Fibroblast of lung (primary cell): ENCODE measurements around the gene VAV2. TPM values are rescaled to one million over a fixed set of nuclear protein-coding genes. Genes with fewer than 3 reads are reported as not detected.

ENCODE experiments used
- DNase-seq, 2 donors: peaks; one replicate each; pipeline versions ENCODE4 v3.0.0 to v3.0.0-alpha.2; 2010; ENCODE audit warnings: low read depth in 2 of 2
- H2AFZ ChIP-seq: 2 replicates; pipeline ENCODE4 v1.5.1; 2012; ENCODE audit warnings: low read length, control low read depth, inconsistent platforms
- H3K27ac ChIP-seq: 2 replicates; pipeline ENCODE4 v1.5.1; 2011; ENCODE audit warnings: low read length, control low read depth; ENCODE audit not compliant: insufficient read depth
- H3K27me3 ChIP-seq: 2 replicates; pipeline ENCODE4 v1.5.1; 2011; ENCODE audit warnings: mild to moderate bottlenecking, low read length; ENCODE audit not compliant: control insufficient read depth, insufficient read depth
- H3K36me3 ChIP-seq: 2 replicates; pipeline ENCODE4 v1.5.1; 2011; ENCODE audit warnings: low read length; ENCODE audit not compliant: control insufficient read depth, insufficient read depth
- H3K4me1 ChIP-seq: 2 replicates; pipeline ENCODE4 v1.5.1; 2011; ENCODE audit warnings: low read length; ENCODE audit not compliant: control insufficient read depth, insufficient read depth; ENCODE audit errors: extremely low read depth
- H3K4me2 ChIP-seq: 2 replicates; pipeline ENCODE4 v1.5.1; 2011; ENCODE audit warnings: low read length, control low read depth; ENCODE audit not compliant: insufficient read depth; ENCODE audit errors: extremely low read depth
- H3K4me3 ChIP-seq, 4 experiments: fragments of 200-600 bp in 1 of 4; sonication (generic) in 1 of 4; replicated peaks in 1 of 4; 2 replicates each; pipeline ENCODE4 v1.5.1; 2011 to 2016; ENCODE audit warnings: low read length in 4 of 4, low read depth in 3 of 4, mild to moderate bottlenecking in 3 of 4, control low read depth in 2 of 4, inconsistent platforms in 1 of 4, mixed read lengths in 1 of 4; ENCODE audit not compliant: insufficient read depth in 1 of 4; ENCODE audit errors: control extremely low read depth in 1 of 4
- H3K79me2 ChIP-seq: 2 replicates; pipeline ENCODE4 v1.5.1; 2012; ENCODE audit warnings: mild to moderate bottlenecking, low read length, inconsistent platforms; ENCODE audit not compliant: control insufficient read depth, insufficient read depth
- H3K9ac ChIP-seq: 2 replicates; pipeline ENCODE4 v1.5.1; 2011; ENCODE audit warnings: mild to moderate bottlenecking, low read length, control low read depth; ENCODE audit not compliant: insufficient read depth
- H3K9me3 ChIP-seq: 2 replicates; pipeline ENCODE4 v1.5.1; 2012; ENCODE audit warnings: low read depth, low read length; ENCODE audit not compliant: control insufficient read depth, insufficient read depth
- H4K20me1 ChIP-seq: 2 replicates; pipeline ENCODE4 v1.5.1; 2011; ENCODE audit warnings: low read length; ENCODE audit not compliant: control insufficient read depth, insufficient read depth; ENCODE audit errors: extremely low read depth
- CTCF ChIP-seq, 2 donors: IDR thresholded peaks in 1 of 2; conservative IDR thresholded peaks in 1 of 2; 1 replicate in 1 of 2; 2 replicates in 1 of 2; pipeline ENCODE4 v1.5.1; 2011 to 2012; ENCODE audit warnings: low read length in 2 of 2, control low read depth in 1 of 2, inconsistent platforms in 1 of 2, low read depth in 1 of 2, mild to moderate bottlenecking in 1 of 2
- EZH2 ChIP-seq: IDR thresholded peaks from 2 replicates; pipeline ENCODE4 v1.5.1; 2012; ENCODE audit warnings: low read length, control low read depth, mild to moderate bottlenecking; ENCODE audit errors: missing control alignments
- polyA plus RNA-seq, 2 donors: library from polyadenylated mRNA; depleted of rRNA in 1 of 2; stranded (reverse) in 1 of 2; unstranded in 1 of 2; fragments of >200 nt; gene quantifications; 2 replicates each; pipeline ENCODE4 v1.2.1, GENCODE V29; 2011 to 2012; ENCODE audit warnings: missing spikeins in 1 of 2
- total RNA-seq: library from RNA; depleted of rRNA; stranded (reverse); fragments of >200 nt; gene quantifications from 2 replicates; pipeline ENCODE4 v1.2.1, GENCODE V29; 2014

VAV2 gene
- total and polyA plus RNA-seq, 2 donors (not counting 1 experiment from before 2014, with no cell fraction given) = 13.7 to 17.7 TPM

DNA sequence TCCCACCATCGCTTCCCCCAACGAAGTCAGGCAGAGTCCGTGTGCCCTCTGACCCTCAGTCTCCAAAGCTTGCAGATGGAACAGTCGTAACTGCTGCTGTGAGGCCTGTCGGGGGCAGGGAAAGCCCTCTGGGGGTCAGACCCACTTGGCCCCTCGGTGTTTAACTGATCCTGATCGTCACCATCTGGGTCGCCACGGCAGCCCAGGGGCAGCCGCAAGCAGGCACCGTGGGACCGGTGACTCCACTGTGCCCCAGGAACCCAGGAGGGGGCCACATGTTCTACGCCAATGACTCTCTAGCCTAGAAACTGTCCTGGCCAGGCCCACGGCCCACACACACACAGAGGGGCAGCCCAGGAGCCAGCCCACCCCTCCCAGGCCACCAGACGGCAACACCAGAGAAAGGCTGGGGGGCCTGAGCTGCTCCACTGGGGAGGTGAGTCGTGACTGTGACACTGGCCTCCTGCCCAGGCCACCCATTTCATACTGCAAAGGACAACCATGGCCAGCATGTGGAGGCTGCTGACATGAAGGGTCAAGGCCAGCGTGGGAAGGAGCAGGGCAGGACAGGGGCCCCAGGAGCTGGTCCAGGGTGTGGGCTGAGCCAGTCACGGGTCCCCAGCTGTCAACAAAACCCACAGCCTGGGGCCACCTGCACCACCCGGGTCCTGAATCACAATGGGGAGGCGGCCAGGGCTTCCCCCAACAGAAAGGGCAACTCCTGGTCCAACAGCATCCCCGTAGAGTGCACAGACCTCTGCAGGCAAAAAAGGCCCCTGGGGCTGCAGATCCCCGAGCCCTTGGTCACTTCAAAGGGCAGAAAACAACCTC, 20.8 kb downstream of the VAV2 start:
- peaks cover 7% of the 10 kb centered on the region for H3K4me1 ChIP-seq
- no peak overlapping the region for H3K27ac ChIP-seq
- no peak overlapping the region for H3K9ac ChIP-seq
- H3K4me3 ChIP-seq = no peak overlapping the region
- peaks cover 77% of the 10 kb centered on the region for H3K79me2 ChIP-seq
- no peaks in the 10 kb centered on the region for H3K27me3 ChIP-seq
- no peak overlapping the region for H2AFZ ChIP-seq
- no peaks in the 10 kb centered on the region for H4K20me1 ChIP-seq
- H3K4me2 ChIP-seq = no peak overlapping the region
- H3K36me3 ChIP-seq = no peaks in the 10 kb centered on the region
- no peaks in the 10 kb centered on the region for H3K9me3 ChIP-seq
- DNase-seq = no peak
- TF ChIP-seq CTCF (conservative IDR thresholded peaks at IDR 0.05 in 1 of 2, IDR thresholded peaks at IDR 0.05 in 1 of 2; ENCODE audit: low read depth in 1 of 2, low read length in 2 of 2) (no peak), EZH2 (no peak)

DNA sequence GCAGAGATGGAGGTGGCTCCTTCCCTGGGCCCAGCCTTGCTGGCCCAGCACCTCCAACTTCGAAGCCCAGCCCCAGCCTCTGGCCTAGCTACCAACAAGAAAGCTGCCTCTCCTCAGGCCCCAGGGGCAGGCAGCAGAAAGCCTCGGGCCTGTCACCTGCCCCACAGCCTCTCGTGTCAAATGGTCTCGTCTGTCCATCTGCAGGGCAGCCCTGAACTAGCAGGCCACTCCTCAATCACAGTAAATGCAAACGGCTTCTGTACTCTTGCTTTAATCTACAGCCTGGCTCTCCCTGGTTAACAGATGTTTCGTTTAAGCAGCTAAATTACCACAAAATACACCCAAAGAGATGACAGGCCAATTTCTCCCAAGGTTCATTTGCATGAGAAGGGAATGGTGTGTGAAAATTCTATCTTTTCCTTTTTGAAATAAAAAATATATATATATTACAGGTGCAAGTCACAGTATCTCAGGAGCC, 21.5 kb downstream of the VAV2 start:
- DNase-seq = no peak
- Histone ChIP-seq H3K79me2 (peaks cover 77% of the 10 kb centered on the region), H3K9me3 (no peaks in the 10 kb centered on the region), H3K4me3 (no peak overlapping the region), H2AFZ (no peak overlapping the region), H4K20me1 (no peaks in the 10 kb centered on the region), H3K27me3 (no peaks in the 10 kb centered on the region), H3K9ac (no peak overlapping the region), H3K4me1 (peaks cover 7% of the 10 kb centered on the region), H3K4me2 (no peak overlapping the region), H3K27ac (no peak overlapping the region), H3K36me3 (no peaks in the 10 kb centered on the region)
- TF ChIP-seq EZH2 = no peak
- TF ChIP-seq CTCF (conservative IDR thresholded peaks at IDR 0.05 in 1 of 2, IDR thresholded peaks at IDR 0.05 in 1 of 2; ENCODE audit: low read depth in 1 of 2, low read length in 2 of 2) = no peak

DNA sequence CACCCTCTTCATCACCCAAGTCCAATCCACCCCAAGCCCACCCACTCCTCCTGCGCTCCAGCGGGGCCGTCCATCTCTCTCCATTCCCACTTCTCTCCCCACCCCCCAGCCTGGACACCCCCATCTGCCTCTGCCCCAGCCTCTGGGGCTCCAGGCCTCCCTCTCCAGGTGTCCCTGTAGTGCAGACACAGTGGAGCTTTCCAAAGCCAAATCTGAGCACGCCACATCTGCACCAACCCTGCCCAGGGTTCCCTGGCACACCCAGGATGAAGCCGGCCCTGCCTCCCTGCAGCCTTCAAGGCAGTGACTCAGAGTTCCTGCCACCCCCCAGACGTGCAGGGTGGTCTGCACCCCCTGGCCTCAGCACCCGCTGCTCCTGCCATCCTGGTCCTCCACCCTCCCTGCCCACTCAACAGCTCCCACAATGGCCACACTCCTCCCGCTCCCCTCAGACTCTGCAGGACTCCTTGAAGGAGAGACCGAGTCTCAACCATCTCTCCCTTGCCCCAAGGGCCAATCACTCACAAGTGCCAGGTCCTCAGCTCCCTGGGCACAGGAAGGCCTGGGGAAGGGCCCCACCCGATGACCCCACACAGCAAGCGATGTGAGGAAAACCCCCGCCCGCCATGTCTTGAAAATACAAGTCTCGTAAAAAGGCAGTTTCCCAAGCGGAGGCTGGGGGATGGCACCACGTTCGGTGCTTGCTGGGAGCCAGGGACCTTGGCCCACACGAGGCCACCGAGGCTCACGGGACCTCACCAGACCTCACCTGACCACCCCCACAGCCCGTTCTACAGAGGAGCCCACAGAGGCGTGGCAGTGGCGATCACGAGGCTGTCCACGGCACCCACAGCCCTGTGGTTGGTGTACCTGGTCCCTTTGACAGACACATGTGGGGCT, 22.2 kb downstream of the VAV2 start:
- TF ChIP-seq CTCF (conservative IDR thresholded peaks at IDR 0.05 in 1 of 2, IDR thresholded peaks at IDR 0.05 in 1 of 2; ENCODE audit: low read depth in 1 of 2, low read length in 2 of 2) (no peak), EZH2 (no peak)
- H3K4me1 ChIP-seq = peaks cover 7% of the 10 kb centered on the region

More for the DNA sequence above, 22.2 kb downstream of the VAV2 start:
- H3K36me3 ChIP-seq = no peaks in the 10 kb centered on the region
- H3K4me3 ChIP-seq = no peak overlapping the region
- no peak for DNase-seq
- H3K27ac ChIP-seq = no peak overlapping the region
- H3K27me3 ChIP-seq = no peaks in the 10 kb centered on the region
- peaks cover 74% of the 10 kb centered on the region for H3K79me2 ChIP-seq
- no peak overlapping the region for H2AFZ ChIP-seq
- no peaks in the 10 kb centered on the region for H3K9me3 ChIP-seq
- H3K4me2 ChIP-seq = no peak overlapping the region
- H4K20me1 ChIP-seq = no peaks in the 10 kb centered on the region
- H3K9ac ChIP-seq = no peak overlapping the region
